GM12878 (cell line): ENCODE data around the gene GCKR. TPM values are rescaled to one million over a fixed set of nuclear protein-coding genes. Genes with fewer than 3 reads are reported as not detected.

Experiments
- BCL11A ChIP-seq: IDR thresholded peaks from 2 replicates; pipeline ENCODE4 v1.6.1; 2011; ENCODE audit warnings: low read depth, low read length
- SIX5 ChIP-seq: IDR thresholded peaks from 2 replicates; pipeline ENCODE4 v1.6.1; 2011; ENCODE audit warnings: mild to moderate bottlenecking, low read depth, low read length, moderate library complexity; ENCODE audit not compliant: severe bottlenecking
- SUPT20H ChIP-seq: IDR thresholded peaks from 2 replicates; pipeline ENCODE4 v1.6.1; 2011; ENCODE audit warnings: low read depth, mild to moderate bottlenecking, low read length, moderate library complexity, borderline replicate concordance; ENCODE audit not compliant: control insufficient read depth
- TCF3 ChIP-seq: IDR thresholded peaks from 2 replicates; pipeline ENCODE4 v1.6.1; 2012; ENCODE audit warnings: low read depth, mild to moderate bottlenecking, low read length, borderline replicate concordance; ENCODE audit not compliant: insufficient read depth
- polyA plus RNA-seq, 11 experiments: library from polyadenylated mRNA; depleted of rRNA in 4 of 11; unstranded in 6 of 11; stranded (reverse) in 5 of 11; fragments of >200 nt; fragmentation: Nextera tagmentation in 4 of 11; fragmentation: Illumina TruSeq in 1 of 11; extraction: Ambion mirVana in 4 of 11; extraction: Trizol in 1 of 11; gene quantifications; 1 replicate in 1 of 11; 2 replicates in 10 of 11; pipeline versions ENCODE4 v1.2.1 to v1.2.3, GENCODE V29; 2011 to 2016; ENCODE audit warnings: inconsistent platforms in 2 of 11, missing spikeins in 2 of 11, low read depth in 1 of 11
- total RNA-seq, 4 experiments: library from RNA; depleted of rRNA in 3 of 4; stranded (reverse); fragments of >200 nt in 3 of 4; fragmentation: Illumina TruSeq in 1 of 4; extraction: Trizol in 1 of 4; gene quantifications; 2 replicates each; pipeline versions ENCODE4 v1.2.1 to v1.2.3, GENCODE V29; 2013 to 2021
- TF ChIP-seq, protein P1 (sequence below): fragments of 450-650 bp; IDR thresholded peaks from 2 replicates; pipeline ENCODE4 v1.6.1; 2018; ENCODE audit warnings: mild to moderate bottlenecking, low read depth, moderate library complexity; ENCODE audit not compliant: partially characterized antibody
- TF ChIP-seq, protein P2 (sequence below): fragments of 450-650 bp; IDR thresholded peaks from 2 replicates; pipeline ENCODE4 v1.6.1; 2017; ENCODE audit warnings: antibody characterized with exemption, mild to moderate bottlenecking, moderate library complexity
- TF ChIP-seq, protein P3 (sequence below): IDR thresholded peaks from 2 replicates; pipeline ENCODE4 v1.6.1; 2011; ENCODE audit warnings: borderline replicate concordance, low read depth, mild to moderate bottlenecking, moderate library complexity, low read length; ENCODE audit not compliant: insufficient read depth, poor library complexity, severe bottlenecking

The GCKR gene
- total and polyA plus RNA-seq, 10 of the 15 experiments (the other 5 are each of a cell fraction or from before 2014, with no cell fraction given): not detected

DNA sequence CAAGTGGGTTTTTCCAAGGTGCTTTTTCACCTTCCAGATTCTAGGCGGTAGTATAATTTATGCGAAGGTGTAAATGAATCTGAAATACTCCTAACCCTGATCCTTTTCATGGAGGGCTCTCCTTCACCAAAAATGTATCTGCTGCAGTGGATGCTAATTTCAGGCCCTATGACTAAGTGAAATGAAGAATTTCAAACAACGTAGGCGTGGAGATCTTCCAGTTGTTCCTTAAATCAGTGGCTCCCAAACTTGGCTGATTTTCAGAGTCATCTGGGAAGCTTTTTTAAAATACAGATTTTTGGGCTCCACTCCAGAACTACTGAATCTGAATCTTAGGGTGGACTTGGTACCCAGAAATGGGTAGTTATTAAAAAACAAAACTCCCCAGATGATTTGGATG is 5.5 kb downstream of the GCKR start (continued):
- TF ChIP-seq, protein P1, sequence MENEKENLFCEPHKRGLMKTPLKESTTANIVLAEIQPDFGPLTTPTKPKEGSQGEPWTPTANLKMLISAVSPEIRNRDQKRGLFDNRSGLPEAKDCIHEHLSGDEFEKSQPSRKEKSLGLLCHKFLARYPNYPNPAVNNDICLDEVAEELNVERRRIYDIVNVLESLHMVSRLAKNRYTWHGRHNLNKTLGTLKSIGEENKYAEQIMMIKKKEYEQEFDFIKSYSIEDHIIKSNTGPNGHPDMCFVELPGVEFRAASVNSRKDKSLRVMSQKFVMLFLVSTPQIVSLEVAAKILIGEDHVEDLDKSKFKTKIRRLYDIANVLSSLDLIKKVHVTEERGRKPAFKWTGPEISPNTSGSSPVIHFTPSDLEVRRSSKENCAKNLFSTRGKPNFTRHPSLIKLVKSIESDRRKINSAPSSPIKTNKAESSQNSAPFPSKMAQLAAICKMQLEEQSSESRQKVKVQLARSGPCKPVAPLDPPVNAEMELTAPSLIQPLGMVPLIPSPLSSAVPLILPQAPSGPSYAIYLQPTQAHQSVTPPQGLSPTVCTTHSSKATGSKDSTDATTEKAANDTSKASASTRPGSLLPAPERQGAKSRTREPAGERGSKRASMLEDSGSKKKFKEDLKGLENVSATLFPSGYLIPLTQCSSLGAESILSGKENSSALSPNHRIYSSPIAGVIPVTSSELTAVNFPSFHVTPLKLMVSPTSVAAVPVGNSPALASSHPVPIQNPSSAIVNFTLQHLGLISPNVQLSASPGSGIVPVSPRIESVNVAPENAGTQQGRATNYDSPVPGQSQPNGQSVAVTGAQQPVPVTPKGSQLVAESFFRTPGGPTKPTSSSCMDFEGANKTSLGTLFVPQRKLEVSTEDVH: no peak
- TF ChIP-seq SIX5 (no peak), SUPT20H (no peak), TCF3 (no peak), BCL11A (no peak)
- TF ChIP-seq, protein P2, sequence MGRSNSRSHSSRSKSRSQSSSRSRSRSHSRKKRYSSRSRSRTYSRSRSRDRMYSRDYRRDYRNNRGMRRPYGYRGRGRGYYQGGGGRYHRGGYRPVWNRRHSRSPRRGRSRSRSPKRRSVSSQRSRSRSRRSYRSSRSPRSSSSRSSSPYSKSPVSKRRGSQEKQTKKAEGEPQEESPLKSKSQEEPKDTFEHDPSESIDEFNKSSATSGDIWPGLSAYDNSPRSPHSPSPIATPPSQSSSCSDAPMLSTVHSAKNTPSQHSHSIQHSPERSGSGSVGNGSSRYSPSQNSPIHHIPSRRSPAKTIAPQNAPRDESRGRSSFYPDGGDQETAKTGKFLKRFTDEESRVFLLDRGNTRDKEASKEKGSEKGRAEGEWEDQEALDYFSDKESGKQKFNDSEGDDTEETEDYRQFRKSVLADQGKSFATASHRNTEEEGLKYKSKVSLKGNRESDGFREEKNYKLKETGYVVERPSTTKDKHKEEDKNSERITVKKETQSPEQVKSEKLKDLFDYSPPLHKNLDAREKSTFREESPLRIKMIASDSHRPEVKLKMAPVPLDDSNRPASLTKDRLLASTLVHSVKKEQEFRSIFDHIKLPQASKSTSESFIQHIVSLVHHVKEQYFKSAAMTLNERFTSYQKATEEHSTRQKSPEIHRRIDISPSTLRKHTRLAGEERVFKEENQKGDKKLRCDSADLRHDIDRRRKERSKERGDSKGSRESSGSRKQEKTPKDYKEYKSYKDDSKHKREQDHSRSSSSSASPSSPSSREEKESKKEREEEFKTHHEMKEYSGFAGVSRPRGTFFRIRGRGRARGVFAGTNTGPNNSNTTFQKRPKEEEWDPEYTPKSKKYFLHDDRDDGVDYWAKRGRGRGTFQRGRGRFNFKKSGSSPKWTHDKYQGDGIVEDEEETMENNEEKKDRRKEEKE: no peak
- TF ChIP-seq, protein P3, sequence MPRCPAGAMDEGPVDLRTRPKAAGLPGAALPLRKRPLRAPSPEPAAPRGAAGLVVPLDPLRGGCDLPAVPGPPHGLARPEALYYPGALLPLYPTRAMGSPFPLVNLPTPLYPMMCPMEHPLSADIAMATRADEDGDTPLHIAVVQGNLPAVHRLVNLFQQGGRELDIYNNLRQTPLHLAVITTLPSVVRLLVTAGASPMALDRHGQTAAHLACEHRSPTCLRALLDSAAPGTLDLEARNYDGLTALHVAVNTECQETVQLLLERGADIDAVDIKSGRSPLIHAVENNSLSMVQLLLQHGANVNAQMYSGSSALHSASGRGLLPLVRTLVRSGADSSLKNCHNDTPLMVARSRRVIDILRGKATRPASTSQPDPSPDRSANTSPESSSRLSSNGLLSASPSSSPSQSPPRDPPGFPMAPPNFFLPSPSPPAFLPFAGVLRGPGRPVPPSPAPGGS: no peak
